ELF-1 (cell line): Measurements from ENCODE around the gene GJB6.
"Not testable (repeated sequence)": the region's sequence is repeated elsewhere in the genome, so short reads cannot be mapped to it uniquely, and the experiment has no call there.

ENCODE experiments used
- DNase-seq: peaks from one replicate; pipeline ENCODE4 v3.0.0-alpha.2; 2016; ENCODE audit warnings: low read depth, low spot score

GJB6 gene

DNA sequence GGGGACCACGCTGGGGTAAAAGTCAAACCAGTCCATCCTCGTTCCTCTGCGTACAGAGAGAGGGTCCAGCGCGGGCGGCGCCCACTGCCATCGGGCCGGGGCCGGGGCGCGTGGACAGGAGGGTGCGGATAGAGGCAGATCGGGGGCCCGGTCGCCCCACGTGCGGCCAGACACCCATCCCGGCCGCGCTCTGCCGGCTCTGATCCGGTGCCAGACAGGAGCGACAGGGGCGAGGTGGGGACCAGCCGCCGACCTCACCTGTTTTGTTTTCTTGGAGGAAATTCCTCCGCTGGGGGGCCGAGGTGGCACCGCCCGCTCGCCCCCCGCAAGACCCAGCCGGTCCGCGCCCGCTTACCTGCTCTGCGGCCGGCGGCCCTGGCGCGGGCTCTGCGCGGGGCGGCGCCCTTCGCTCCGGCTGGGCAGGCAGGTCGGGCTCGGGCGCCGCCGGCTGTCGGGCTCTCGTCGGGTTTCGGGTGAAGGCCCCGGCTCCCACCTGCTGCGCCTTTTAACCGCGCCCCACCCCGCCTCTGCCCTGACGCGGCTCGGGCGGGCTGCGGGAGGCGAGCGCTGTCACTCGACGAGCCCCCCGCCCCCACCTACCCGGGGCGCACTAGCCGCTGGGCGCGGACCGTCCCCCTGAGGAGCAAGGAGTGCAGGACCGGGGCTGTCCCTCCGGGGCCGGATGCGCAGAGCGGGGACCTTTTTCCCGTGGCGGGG lies at the start of gene GJB6:
GJB6 (minus strand) TSS at position 481 of the 717 bp plus-strand sequence. CDS start 8,839 bp downstream, outside the sequence.
- DNase-seq: peak; percentile 59

GRCh38 chr13:20276901-20277300 lies 44.8 kb upstream of the GJB6 start:
- DNase-seq: not testable (repeated sequence)

- no peak for DNase-seq
Measured at GRCh38 chr13:20274466-20274865, 42.3 kb upstream of the GJB6 start.

DNA sequence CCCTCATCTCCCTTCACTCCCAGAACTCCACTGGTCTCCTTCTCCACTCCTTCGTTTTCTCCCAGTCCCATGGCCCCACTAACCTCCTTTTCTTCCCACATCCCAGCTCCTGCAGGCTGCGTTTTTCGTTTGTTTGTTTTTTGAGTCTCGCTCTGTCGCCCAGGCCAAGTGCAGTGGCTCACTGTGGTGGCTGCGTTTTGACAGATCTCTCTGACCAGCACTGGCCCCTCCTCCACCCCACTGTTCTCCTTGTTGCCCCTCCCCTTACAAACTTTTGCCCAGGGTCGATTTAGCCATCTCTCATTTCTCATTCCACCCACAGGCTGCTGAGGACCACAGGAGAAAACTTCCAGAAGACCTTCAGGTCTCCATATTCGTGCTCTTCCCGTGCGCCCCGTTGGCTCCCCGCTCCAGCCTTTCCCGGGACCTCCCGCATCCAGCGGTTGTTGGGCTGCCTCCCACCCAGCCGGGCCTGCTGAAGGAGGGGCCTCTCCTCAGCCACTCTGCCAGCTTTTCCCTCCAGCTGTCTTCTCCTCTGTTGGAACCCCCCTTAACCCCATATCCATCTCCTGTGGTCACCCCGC lies 40.6 kb upstream of the GJB6 start:
- DNase-seq: no peak

- DNase-seq: no peak
Measured at GRCh38 chr13:20272104-20272503, 40.0 kb upstream of the GJB6 start.

GRCh38 chr13:20271441-20271840 lies 39.3 kb upstream of the GJB6 start:
- DNase-seq: no peak

- no peak for DNase-seq
Measured at GRCh38 chr13:20270163-20270865, 38.2 kb upstream of the GJB6 start.

GRCh38 chr13:20264271-20265018 lies 32.3 kb upstream of the GJB6 start:
- no peak for DNase-seq

DNA sequence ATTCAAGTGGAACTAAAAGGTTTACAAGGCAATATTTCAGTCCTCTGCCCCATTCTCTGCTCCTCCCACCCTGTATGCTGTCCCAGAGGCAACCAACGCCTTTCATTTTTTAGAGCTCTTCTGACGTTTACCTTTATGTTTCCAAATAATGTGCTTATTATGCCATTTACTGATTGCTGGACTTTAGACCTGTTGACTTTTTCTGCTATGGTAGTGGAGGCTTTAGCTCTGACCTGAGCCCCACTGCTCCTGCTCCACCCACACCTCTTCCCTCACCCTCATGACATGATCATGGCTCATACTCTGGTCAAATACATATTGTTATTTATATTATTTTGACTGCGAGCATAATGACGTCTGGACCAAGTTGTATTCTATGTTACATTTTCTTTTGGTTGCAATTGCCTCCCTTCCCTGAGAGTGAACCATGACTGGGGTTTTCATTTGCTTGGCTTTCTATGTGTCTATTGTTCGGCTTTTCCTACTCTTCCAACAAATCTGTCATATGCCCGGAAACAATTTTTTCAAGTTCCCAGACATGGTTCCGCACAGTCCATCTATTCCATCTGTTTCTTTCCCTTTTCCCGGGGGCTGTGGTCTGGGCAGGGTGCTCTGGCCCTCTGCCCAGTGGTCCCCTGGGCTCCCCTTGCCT lies 31.4 kb upstream of the GJB6 start:
- DNase-seq: no peak

GRCh38 chr13:20258963-20259288 lies 26.8 kb upstream of the GJB6 start:
- DNase-seq: no peak

- no peak for DNase-seq
Measured at GRCh38 chr13:20258208-20258962, 26.3 kb upstream of the GJB6 start.

DNA sequence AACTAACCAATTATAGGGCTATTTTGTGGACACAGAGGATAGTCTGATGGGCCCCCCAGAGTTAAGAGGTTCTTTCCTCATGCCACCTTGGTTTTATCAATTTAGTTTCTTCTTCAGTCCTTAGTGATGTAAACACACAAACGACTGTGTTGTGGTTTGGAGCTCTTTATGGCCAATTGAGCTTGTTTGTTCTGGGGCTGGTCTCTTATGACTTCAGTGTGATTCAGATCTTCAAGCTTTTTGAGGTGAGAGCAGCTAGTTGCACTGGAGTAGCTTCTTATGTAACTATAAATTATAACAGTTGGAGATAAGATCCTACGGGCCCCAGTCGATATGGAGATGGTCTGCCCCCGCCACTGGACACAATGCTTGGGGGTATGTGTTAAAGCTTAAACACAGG lies 22.0 kb upstream of the GJB6 start:
- DNase-seq: no peak

GRCh38 chr13:20249913-20250312 lies 17.8 kb upstream of the GJB6 start:
- no peak for DNase-seq

DNA sequence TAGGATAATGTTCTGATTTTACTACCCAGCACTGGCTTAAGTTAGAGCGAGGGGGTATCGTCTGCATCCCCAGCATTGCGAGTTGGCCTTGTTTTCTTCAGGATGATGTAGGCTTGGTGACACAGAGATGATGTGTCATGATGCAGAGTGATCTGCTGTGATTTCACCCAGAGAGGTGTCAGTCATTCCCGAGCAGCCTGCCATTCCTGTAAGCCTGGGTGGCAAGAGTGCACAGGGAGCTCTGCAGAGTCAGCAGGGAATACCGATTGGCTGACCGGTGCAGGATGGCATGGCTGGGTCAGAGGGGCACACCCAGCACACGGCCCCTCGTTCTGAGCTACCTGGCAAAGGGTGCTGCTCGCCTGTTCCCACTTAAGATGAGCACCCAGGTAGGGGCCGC lies 15.8 kb upstream of the GJB6 start:
- DNase-seq: no peak

- no peak for DNase-seq
Measured at GRCh38 chr13:20247403-20247802, 15.3 kb upstream of the GJB6 start.

DNA sequence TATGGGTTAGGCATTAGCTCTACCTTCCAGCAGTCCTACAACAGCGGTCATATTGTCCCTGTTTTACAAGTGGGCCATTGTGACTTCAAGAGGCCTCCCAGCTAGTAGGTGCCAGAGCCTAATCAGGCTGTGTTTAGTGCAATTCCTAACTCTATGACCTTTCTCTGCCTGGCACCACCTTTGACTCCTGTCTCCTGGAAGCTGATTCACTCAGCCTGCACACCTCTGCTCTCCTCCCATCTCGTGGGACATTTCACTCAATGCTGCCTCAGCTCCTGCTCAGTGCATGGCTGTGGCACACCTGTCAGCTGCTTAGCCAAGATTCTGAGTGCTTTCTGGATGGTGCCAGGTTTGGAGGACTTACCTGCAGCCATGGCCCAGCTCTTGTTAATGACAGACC lies 9.5 kb upstream of the GJB6 start:
- DNase-seq: no peak

GRCh38 chr13:20239748-20240147 lies 7.6 kb upstream of the GJB6 start:
- no peak for DNase-seq

DNA sequence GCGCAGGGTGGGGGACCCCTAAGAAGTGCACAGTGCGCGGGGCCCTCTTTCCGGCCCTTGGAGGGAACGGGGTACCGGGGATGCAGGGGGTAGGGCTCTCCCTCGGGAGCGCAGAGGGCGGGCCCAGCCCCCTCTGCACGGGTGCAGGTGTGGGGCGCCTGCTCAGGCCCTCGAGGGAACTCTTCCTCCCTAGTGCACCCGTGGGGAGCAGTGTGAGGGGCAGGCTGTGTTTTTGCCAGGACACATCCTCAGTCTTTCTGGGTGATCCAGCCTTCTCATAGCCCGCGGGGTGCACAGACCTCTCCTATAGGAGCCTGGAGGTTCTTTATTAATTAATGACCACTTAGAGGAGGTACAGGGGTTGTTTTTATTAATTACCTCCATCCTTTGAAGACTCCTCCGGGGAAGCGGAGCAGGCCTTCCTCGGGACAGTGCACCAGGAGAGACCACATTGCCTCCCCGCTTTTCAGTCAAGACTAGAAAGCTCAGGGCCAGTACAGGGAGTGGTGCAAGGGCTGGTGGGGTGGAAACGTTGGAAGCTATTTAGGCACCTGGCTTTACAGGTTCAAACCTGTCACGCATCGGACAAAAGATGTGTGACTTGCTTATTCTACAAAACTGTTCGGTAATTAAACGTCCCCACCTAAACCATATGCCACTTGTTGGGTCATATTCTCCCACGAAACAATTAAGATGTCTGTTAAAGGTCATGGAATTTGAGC lies 598 bp upstream of the GJB6 start:
- DNase-seq: no peak

DNA sequence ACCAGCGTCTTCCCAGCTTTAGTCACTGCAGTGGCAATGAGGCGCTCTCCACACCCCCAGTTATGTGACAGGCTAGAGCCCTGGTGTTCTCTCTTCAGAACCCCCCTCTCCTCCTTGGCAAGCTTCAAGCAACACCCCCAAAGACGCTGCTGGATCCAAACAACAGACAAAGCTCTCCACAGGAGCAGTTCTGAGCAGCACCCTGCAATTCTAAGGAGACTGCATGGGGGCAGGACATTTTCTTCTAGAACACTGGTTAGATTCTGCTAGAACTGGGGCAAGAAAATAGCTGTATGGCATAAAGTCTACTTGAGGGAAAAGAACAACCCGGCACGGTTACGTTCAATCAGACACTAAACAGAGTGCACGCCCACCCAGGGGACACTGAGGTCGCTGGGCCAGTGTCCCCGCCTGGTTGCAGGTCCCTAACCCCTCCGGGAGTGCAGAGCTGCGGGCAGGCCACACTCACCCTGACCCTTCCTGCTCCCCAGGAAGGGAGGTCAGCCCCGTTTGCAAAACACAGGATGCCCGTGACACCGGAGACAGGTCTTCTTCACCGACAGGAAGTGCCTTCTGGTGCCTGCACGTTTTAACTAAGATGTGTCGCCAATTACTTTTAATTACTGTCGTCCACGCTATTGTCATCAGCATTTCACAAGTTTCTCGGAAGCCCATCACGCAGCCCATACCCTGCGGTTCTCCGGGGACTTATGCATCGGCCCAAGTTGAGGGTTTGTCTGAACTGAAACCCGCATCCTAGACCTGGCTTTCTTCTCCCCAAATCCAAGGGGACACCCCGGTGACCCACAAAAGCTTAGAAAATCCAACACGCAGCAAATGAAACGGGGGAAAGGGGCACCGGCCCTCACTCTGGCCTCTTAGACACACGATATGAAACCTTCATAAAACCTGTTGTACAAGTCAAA lies 943 bp downstream of the GJB6 start:
- DNase-seq: peak; percentile 32
